Ovary (tissue), 3 donors: Measurements from ENCODE around the gene TET1.

ENCODE experiments used
- CTCF ChIP-seq, 3 donors: fragments of 450-650 bp in 2 of 3; fragments of 200-600 bp in 1 of 3; IDR thresholded peaks; one replicate each; pipeline versions ENCODE4 v1.5.1 to v1.8.0; 2016 to 2022; ENCODE audit warnings: antibody characterized with exemption in 3 of 3, mild to moderate bottlenecking in 1 of 3
- EP300 ChIP-seq: sonication (generic); formaldehyde crosslinking; IDR thresholded peaks from one replicate; pipeline ENCODE4 v1.6.1; 2017; ENCODE audit warnings: antibody characterized with exemption
- donor health status: DM: no; HTN: no; CAD: no.

- TF ChIP-seq CTCF (IDR thresholded peaks at IDR 0.05) (no peak), EP300 (no peak)
Measured at GRCh38 chr10:68666280-68666760, 106.2 kb downstream of the TET1 start.
